Common myeloid progenitor, CD34-positive (primary cell): ENCODE measurements around the gene COMMD1.

Experiments used
- CTCF ChIA-PET: fragments of 350-600 bp; sonication (Branson Sonifier 250); formaldehyde crosslinking; loops from one replicate; lab custom pipeline; 2021; ENCODE audit warnings: antibody characterized with exemption; lab: Charles Lee
- POLR2A ChIA-PET: fragments of 350-600 bp; sonication (Branson Sonifier 250); formaldehyde crosslinking; loops from one replicate; lab custom pipeline; 2021; ENCODE audit warnings: antibody characterized with exemption; lab: Charles Lee
- DNase-seq, 3 donors: peaks; one replicate each; pipeline versions ENCODE4 v3.0.0 to v3.0.0-alpha.2; 2013
- H3K27ac ChIP-seq, 2 experiments: 1 replicate in 1 of 2; 2 replicates in 1 of 2; pipeline ENCODE4 v1.7.0; 2013; ENCODE audit warnings: inconsistent platforms in 2 of 2, low read length in 2 of 2, mild to moderate bottlenecking in 2 of 2, low read depth in 1 of 2, moderate library complexity in 1 of 2; ENCODE audit not compliant: severe bottlenecking in 2 of 2, insufficient read depth in 1 of 2, poor library complexity in 1 of 2
- H3K27me3 ChIP-seq, 5 experiments: replicated peaks in 2 of 5; 1 replicate in 3 of 5; 2 replicates in 2 of 5; pipeline versions ENCODE4 v1.6.1 to v1.7.0; 2013; ENCODE audit warnings: low read length in 4 of 5, mild to moderate bottlenecking in 2 of 5, moderate library complexity in 2 of 5, inconsistent platforms in 1 of 5; ENCODE audit not compliant: insufficient read depth in 5 of 5, control insufficient read depth in 4 of 5
- H3K36me3 ChIP-seq, 4 experiments: 1 replicate in 2 of 4; 2 replicates in 2 of 4; pipeline versions ENCODE4 v1.6.1 to v1.7.0; 2013; ENCODE audit warnings: low read length in 3 of 4, control low read depth in 1 of 4, mild to moderate bottlenecking in 1 of 4; ENCODE audit not compliant: control insufficient read depth in 4 of 4, insufficient read depth in 4 of 4
- H3K4me1 ChIP-seq, 4 experiments: 1 replicate in 3 of 4; 2 replicates in 1 of 4; pipeline versions ENCODE4 v1.6.1 to v1.7.1; 2013; ENCODE audit warnings: low read length in 3 of 4, mild to moderate bottlenecking in 3 of 4, control low read depth in 1 of 4, inconsistent platforms in 1 of 4, moderate library complexity in 1 of 4; ENCODE audit not compliant: control insufficient read depth in 4 of 4, insufficient read depth in 4 of 4; ENCODE audit errors: control extremely low read depth in 1 of 4
- H3K4me3 ChIP-seq, 7 experiments: 1 replicate in 4 of 7; 2 replicates in 3 of 7; pipeline versions ENCODE4 v1.5.1 to v1.7.0; 2013; ENCODE audit warnings: mild to moderate bottlenecking in 7 of 7, low read length in 6 of 7, moderate library complexity in 6 of 7, inconsistent platforms in 2 of 7, low read depth in 2 of 7, control low read depth in 1 of 7; ENCODE audit not compliant: insufficient read depth in 4 of 7, control insufficient read depth in 1 of 7; ENCODE audit errors: extremely low read depth in 1 of 7
- H3K9me3 ChIP-seq, 5 experiments: 1 replicate in 4 of 5; 2 replicates in 1 of 5; pipeline versions ENCODE4 v1.6.1 to v1.7.1; 2013; ENCODE audit warnings: low read length in 4 of 5, mild to moderate bottlenecking in 2 of 5, inconsistent platforms in 1 of 5, low read depth in 1 of 5, moderate library complexity in 1 of 5; ENCODE audit not compliant: control insufficient read depth in 4 of 5, insufficient read depth in 2 of 5; ENCODE audit errors: control extremely low read depth in 1 of 5
- WGBS: methylation state at CpG from one replicate; pipeline ENCODE4 v1.1.5; 2013; ENCODE audit not compliant: insufficient coverage; 5-methylcytosine and 5-hydroxymethylcytosine counted together

The COMMD1 gene

DNA sequence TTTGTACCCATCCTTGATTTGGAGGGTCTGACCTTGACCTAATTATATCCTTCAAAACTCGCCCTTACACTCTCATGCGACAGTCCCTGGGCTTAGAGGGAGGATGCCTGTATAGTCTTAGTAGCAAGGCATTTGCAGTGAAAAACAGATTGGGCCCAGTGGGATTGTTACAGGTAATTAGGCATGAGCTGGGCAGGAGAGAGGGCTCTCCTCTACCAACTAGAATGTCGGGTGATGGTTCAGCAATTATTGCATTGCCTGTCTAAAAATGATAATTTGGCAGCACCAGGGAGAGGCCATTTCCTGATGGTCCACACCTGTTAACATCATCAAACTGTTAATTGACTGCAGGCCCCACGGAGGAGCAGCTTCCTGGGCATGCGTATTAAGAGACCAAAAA lies 32.4 kb downstream of the COMMD1 start:
- CTCF ChIA-PET: no interaction called here
- 77% methylated on average over 4 of the region's 5 CpGs for WGBS

DNA sequence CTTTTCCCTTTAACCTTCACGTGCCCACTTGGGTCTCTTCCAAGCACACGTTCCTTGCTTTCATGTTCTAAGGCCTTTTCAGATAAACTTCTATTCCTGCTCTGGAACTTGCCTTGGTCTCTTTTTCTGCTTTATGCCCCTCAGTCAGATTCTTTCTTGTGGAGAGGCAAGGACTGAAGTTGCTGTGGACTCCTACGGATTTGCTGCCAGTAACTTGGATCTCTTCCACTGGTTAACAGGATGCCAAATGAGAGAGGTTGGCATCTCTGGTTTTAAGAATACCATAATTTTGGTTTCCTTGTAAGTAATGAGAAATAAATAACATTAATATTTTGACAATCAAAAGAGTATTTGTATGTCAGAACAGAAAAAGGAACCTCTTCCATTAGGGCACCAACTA lies 33.0 kb downstream of the COMMD1 start:
- Histone ChIP-seq H3K27ac (no peak overlapping the region), H3K4me1 (peaks cover 2 to 13% (median 6%) of the 10 kb centered on the region in 4 experiments), H3K36me3 (peaks cover 0 to 6% (median 1%) of the 10 kb centered on the region in 4 experiments), H3K4me3 (no peak overlapping the region), H3K9me3 (no peaks in the 10 kb centered on the region), H3K27me3 (no peaks in the 10 kb centered on the region)
- WGBS: 64% methylated on average over 2 of the region's 3 CpGs
- ChIA-PET CTCF (no interaction called here), POLR2A (no interaction called here)
- no peak for DNase-seq

More for the DNA sequence above, 32.4 kb downstream of the COMMD1 start:
- no peak overlapping the region for H3K27ac ChIP-seq
- POLR2A ChIA-PET: no interaction called here
- H3K9me3 ChIP-seq: peaks cover 0 to 4% (median 0%) of the 10 kb centered on the region in 5 experiments
- peaks cover 0 to 6% (median 3%) of the 10 kb centered on the region in 4 experiments for H3K36me3 ChIP-seq
- no peak overlapping the region for H3K4me3 ChIP-seq
- no peaks in the 10 kb centered on the region for H3K27me3 ChIP-seq
- no peak for DNase-seq
- peaks cover 2 to 13% (median 6%) of the 10 kb centered on the region in 4 experiments for H3K4me1 ChIP-seq

- no peaks in the 10 kb centered on the region for H3K9me3 ChIP-seq
- ChIA-PET CTCF (no interaction called here), POLR2A (interaction anchor here (0.6 kb wide), 1 partner anchor 53 kb away, joined by 8 read pairs; no protein-coding TSS in a partner anchor)
- H3K4me3 ChIP-seq: no peak overlapping the region
- H3K27me3 ChIP-seq: no peaks in the 10 kb centered on the region
- WGBS: 100% methylated on average over 1 of the region's 2 CpGs
- peaks cover 0 to 2% (median under 1%) of the 10 kb centered on the region in 4 experiments for H3K4me1 ChIP-seq
- DNase-seq: no peak
- no peak overlapping the region for H3K27ac ChIP-seq
- H3K36me3 ChIP-seq: peaks cover 0 to 1% (median 0%) of the 10 kb centered on the region in 4 experiments
Observed at GRCh38 chr2:61943251-61943650, 37.8 kb downstream of the COMMD1 start.

GRCh38 chr2:61946666-61947065 lies 41.2 kb downstream of the COMMD1 start:
- Histone ChIP-seq H3K27ac (no peak overlapping the region), H3K4me1 (peaks cover 0 to 2% (median 0%) of the 10 kb centered on the region in 4 experiments), H3K36me3 (no peaks in the 10 kb centered on the region), H3K4me3 (no peak overlapping the region), H3K9me3 (no peaks in the 10 kb centered on the region), H3K27me3 (no peaks in the 10 kb centered on the region)
- DNase-seq: no peak
- ChIA-PET POLR2A (no interaction called here), CTCF (no interaction called here)
- 100% methylated on average over 2 of the region's 4 CpGs for WGBS

DNA sequence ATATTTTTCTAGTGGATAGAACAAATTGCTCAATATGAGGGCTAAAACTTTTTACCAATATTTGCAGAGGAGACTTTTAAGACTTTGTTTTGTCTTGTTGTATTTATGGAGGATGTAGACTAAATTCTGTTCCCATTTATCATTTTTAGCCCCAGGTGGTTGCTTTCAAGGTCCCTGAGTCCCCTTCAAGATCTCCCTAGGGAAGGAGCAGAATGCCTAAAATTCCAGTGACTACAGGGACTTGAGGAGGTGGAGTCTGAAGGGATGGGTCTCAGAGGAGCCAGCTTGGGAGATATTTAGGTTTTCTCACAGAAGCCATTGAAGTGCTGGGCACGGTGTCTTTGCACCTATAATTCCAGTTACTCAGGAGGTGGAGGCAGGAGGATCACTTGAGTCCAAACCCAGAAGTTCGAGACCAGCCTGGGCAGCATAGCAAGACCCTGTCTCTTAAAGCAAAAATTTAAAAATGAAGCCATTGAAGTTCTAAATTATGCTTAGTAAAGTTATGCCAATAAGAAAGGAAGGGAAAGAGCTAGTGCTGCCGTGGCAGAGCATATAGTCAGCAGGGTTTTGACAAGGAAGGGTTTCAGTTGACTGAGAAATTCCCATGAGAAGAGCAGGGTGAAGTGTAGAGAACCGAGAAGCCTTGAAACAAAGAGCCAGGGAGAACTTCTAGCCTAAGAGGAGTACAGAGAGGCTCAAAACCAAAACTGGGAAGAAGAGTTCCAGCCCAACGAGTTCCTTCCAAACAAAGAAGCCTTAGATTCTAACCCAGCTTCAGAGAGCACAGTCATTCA lies 43.4 kb downstream of the COMMD1 start:
- 95% methylated on average over 4 of the region's 5 CpGs for WGBS
- Histone ChIP-seq H3K9me3 (peaks cover 0 to 12% (median 5%) of the 10 kb centered on the region in 5 experiments), H3K36me3 (no peaks in the 10 kb centered on the region), H3K27ac (no peak overlapping the region), H3K4me1 (peaks cover 0 to 2% (median 0%) of the 10 kb centered on the region in 4 experiments), H3K4me3 (no peak overlapping the region), H3K27me3 (no peaks in the 10 kb centered on the region)
- no peak for DNase-seq
- ChIA-PET POLR2A (no interaction called here), CTCF (no interaction called here)

GRCh38 chr2:61949458-61949713 lies 43.9 kb downstream of the COMMD1 start:
- peaks cover 0 to 12% (median 5%) of the 10 kb centered on the region in 5 experiments for H3K9me3 ChIP-seq
- peaks cover 0 to 2% (median 0%) of the 10 kb centered on the region in 4 experiments for H3K4me1 ChIP-seq
- no peaks in the 10 kb centered on the region for H3K36me3 ChIP-seq
- no peak for DNase-seq
- ChIA-PET POLR2A (no interaction called here), CTCF (no interaction called here)
- H3K27ac ChIP-seq: no peak overlapping the region
- H3K27me3 ChIP-seq: no peaks in the 10 kb centered on the region
- H3K4me3 ChIP-seq: no peak overlapping the region
- WGBS: 100% methylated on average over 1 of the region's 1 CpG

- peak in 2 of 3 donors; percentile 26 to 36 for DNase-seq
Observed at GRCh38 chr2:61949714-61950560, 44.5 kb downstream of the COMMD1 start.

More at GRCh38 chr2:61949714-61950560, 44.5 kb downstream of the COMMD1 start:
- Histone ChIP-seq H3K27ac (no peak overlapping the region), H3K36me3 (no peaks in the 10 kb centered on the region), H3K9me3 (peaks cover 0 to 12% (median 5%) of the 10 kb centered on the region in 5 experiments), H3K4me3 (no peak overlapping the region), H3K27me3 (no peaks in the 10 kb centered on the region), H3K4me1 (peaks cover 0 to 2% (median 0%) of the 10 kb centered on the region in 4 experiments)
- ChIA-PET POLR2A (no interaction called here), CTCF (no interaction called here)
- 56% methylated on average over 5 of the region's 6 CpGs for WGBS
